Smooth muscle cell (in vitro differentiated cells): ENCODE data around the gene CCDC59. TPM values are rescaled to one million over a fixed set of nuclear protein-coding genes. Genes with fewer than 3 reads are reported as not detected.

ENCODE experiments used
- DNase-seq: peaks from one replicate; lab custom pipeline; 2025; ENCODE audit not compliant: unreplicated experiment; lab: John Stamatoyannopoulos, UW
- H2AFZ ChIP-seq: fragments of 200-600 bp; sonication (generic); 2 replicates; pipeline ENCODE4 v1.6.0; 2016; ENCODE audit warnings: antibody characterized with exemption, low read depth, mild to moderate bottlenecking
- H3F3A ChIP-seq: fragments of 200-600 bp; sonication (generic); 2 replicates; pipeline ENCODE4 v1.6.0; 2017; ENCODE audit warnings: antibody characterized with exemption, low read depth
- H3K27ac ChIP-seq: fragments of 200-600 bp; sonication (generic); 2 replicates; pipeline ENCODE4 v1.5.1; 2016; ENCODE audit warnings: low read depth, mild to moderate bottlenecking
- H3K27me3 ChIP-seq: fragments of 200-600 bp; sonication (generic); 2 replicates; pipeline ENCODE4 v1.6.1; 2016; ENCODE audit warnings: low read depth, mild to moderate bottlenecking
- H3K36me3 ChIP-seq: fragments of 200-600 bp; sonication (generic); 2 replicates; pipeline ENCODE4 v1.5.1; 2016; ENCODE audit warnings: low read depth
- H3K4me1 ChIP-seq: fragments of 200-600 bp; sonication (generic); 2 replicates; pipeline ENCODE4 v1.5.1; 2016; ENCODE audit warnings: low read depth
- H3K4me2 ChIP-seq: fragments of 200-600 bp; sonication (generic); 2 replicates; pipeline ENCODE4 v1.6.0; 2016; ENCODE audit warnings: mild to moderate bottlenecking
- H3K4me3 ChIP-seq: fragments of 200-600 bp; sonication (generic); 2 replicates; pipeline ENCODE4 v1.5.1; 2016; ENCODE audit warnings: mild to moderate bottlenecking
- H3K79me2 ChIP-seq: fragments of 200-600 bp; sonication (generic); 2 replicates; pipeline ENCODE4 v1.6.0; 2016; ENCODE audit warnings: low read depth, mild to moderate bottlenecking
- H3K9ac ChIP-seq: fragments of 200-600 bp; sonication (generic); 2 replicates; pipeline ENCODE4 v1.6.0; 2016; ENCODE audit warnings: low read depth
- H3K9me3 ChIP-seq: fragments of 200-600 bp; sonication (generic); replicated peaks from 2 replicates; pipeline ENCODE4 v1.5.1; 2016; ENCODE audit warnings: low read depth
- H4K20me1 ChIP-seq: fragments of 200-600 bp; sonication (generic); 2 replicates; pipeline ENCODE4 v1.6.0; 2016; ENCODE audit warnings: low read depth
- CTCF ChIP-seq: fragments of 200-600 bp; sonication (generic); IDR thresholded peaks from 2 replicates; pipeline ENCODE4 v1.5.1; 2017; ENCODE audit warnings: borderline replicate concordance, mild to moderate bottlenecking, antibody characterized with exemption; ENCODE audit not compliant: insufficient read depth, poor library complexity, severe bottlenecking
- WGBS: methylation state at CpG from one replicate; pipeline ENCODE4 v1.1.7; 2016; ENCODE audit warnings: low lambda C conversion rate; 5-methylcytosine and 5-hydroxymethylcytosine counted together
- polyA plus RNA-seq: library from polyadenylated mRNA; unstranded; fragments of >200 nt; fragmentation: Nextera tagmentation; extraction: Ambion mirVana; gene quantifications from 2 replicates; pipeline ENCODE4 v1.2.1, GENCODE V29; 2016
- total RNA-seq: library from RNA; depleted of rRNA; stranded (reverse); fragments of >200 nt; gene quantifications from 2 replicates; pipeline ENCODE4 v1.2.3, GENCODE V29; 2014

Gene CCDC59
- total and polyA plus RNA-seq, 2 experiments from 2014 or later = 50.6 to 88.5 TPM

GRCh38 chr12:82400819-82401218 lies 42.6 kb upstream of the CCDC59 start:
- Histone ChIP-seq H3K9ac (no peak overlapping the region), H3K4me1 (no peaks in the 10 kb centered on the region), H3K27ac (no peak overlapping the region), H3K27me3 (no peaks in the 10 kb centered on the region), H3K4me2 (no peak overlapping the region), H4K20me1 (no peaks in the 10 kb centered on the region), H3K79me2 (no peaks in the 10 kb centered on the region), H2AFZ (no peak overlapping the region), H3K4me3 (no peak overlapping the region), H3K9me3 (no peaks in the 10 kb centered on the region), H3F3A (no peaks in the 10 kb centered on the region), H3K36me3 (no peaks in the 10 kb centered on the region)
- TF ChIP-seq CTCF = no peak
- DNase-seq = no peak
- whole genome bisulfite sequencing = 90% methylated on average over 2 of the region's 2 CpGs

- no peak for DNase-seq
- peaks cover 4% of the 10 kb centered on the region for H3K36me3 ChIP-seq
- H3K27me3 ChIP-seq = no peaks in the 10 kb centered on the region
- H3K4me2 ChIP-seq = no peak overlapping the region
- H3K9ac ChIP-seq = no peak overlapping the region
- no peak overlapping the region for H3K27ac ChIP-seq
- no peaks in the 10 kb centered on the region for H3K4me1 ChIP-seq
- no peaks in the 10 kb centered on the region for H3K79me2 ChIP-seq
- H2AFZ ChIP-seq = no peak overlapping the region
- no peak for TF ChIP-seq CTCF
- H3F3A ChIP-seq = no peaks in the 10 kb centered on the region
- no peak overlapping the region for H3K4me3 ChIP-seq
- H3K9me3 ChIP-seq = no peaks in the 10 kb centered on the region
- H4K20me1 ChIP-seq = no peaks in the 10 kb centered on the region
Observed at GRCh38 chr12:82398879-82399278, 40.7 kb upstream of the CCDC59 start.

- Histone ChIP-seq H3K4me2 (no peak overlapping the region), H3K9ac (no peak overlapping the region), H4K20me1 (no peaks in the 10 kb centered on the region), H3K27ac (no peak overlapping the region), H3F3A (no peaks in the 10 kb centered on the region), H3K27me3 (no peaks in the 10 kb centered on the region), H3K9me3 (no peaks in the 10 kb centered on the region), H2AFZ (no peak overlapping the region), H3K4me3 (no peak overlapping the region), H3K4me1 (no peaks in the 10 kb centered on the region), H3K79me2 (no peaks in the 10 kb centered on the region), H3K36me3 (no peaks in the 10 kb centered on the region)
- TF ChIP-seq CTCF = peak; percentile 43
- 89% methylated on average over 2 of the region's 2 CpGs for WGBS
- no peak for DNase-seq
Observed at GRCh38 chr12:82383930-82384552, 25.9 kb upstream of the CCDC59 start.

- H3K79me2 ChIP-seq = no peaks in the 10 kb centered on the region
- no peak overlapping the region for H3K4me2 ChIP-seq
- H3K27ac ChIP-seq = no peak overlapping the region
- H3K4me1 ChIP-seq = no peaks in the 10 kb centered on the region
- no peaks in the 10 kb centered on the region for H3K27me3 ChIP-seq
- TF ChIP-seq CTCF = no peak
- no peaks in the 10 kb centered on the region for H3F3A ChIP-seq
- H3K36me3 ChIP-seq = no peaks in the 10 kb centered on the region
- H4K20me1 ChIP-seq = no peaks in the 10 kb centered on the region
- H3K9ac ChIP-seq = no peak overlapping the region
- H3K4me3 ChIP-seq = no peak overlapping the region
- no peak overlapping the region for H2AFZ ChIP-seq
- H3K9me3 ChIP-seq = no peaks in the 10 kb centered on the region
- DNase-seq = no peak
Observed at GRCh38 chr12:82378997-82379396, 20.8 kb upstream of the CCDC59 start.
